NCI-H2029 treated with DMSO at 0.1 percent for 48 hours (cell line): ENCODE measurements around the gene CEP112.

Experiments used
- DNase-seq: peaks from one replicate; lab custom pipeline; 2025; lab: John Stamatoyannopoulos, UW

Gene CEP112

GRCh38 chr17:66211047-66211810 lies 19.3 kb upstream of the CEP112 start:
- DNase-seq, result no peak

- no peak for DNase-seq
Observed at GRCh38 chr17:66210208-66210574, 18.3 kb upstream of the CEP112 start.

GRCh38 chr17:66207936-66208335 lies 16.0 kb upstream of the CEP112 start:
- no peak for DNase-seq

GRCh38 chr17:66203274-66204015 lies 11.5 kb upstream of the CEP112 start:
- DNase-seq, result no peak

- peak; percentile 15 for DNase-seq
Observed at GRCh38 chr17:66200685-66201092, 8.8 kb upstream of the CEP112 start.

GRCh38 chr17:66198242-66198641 lies 6.3 kb upstream of the CEP112 start:
- DNase-seq, result no peak

GRCh38 chr17:66192378-66192687 lies 400 bp upstream of the CEP112 start:
- DNase-seq, result no peak

- no peak for DNase-seq
Observed at GRCh38 chr17:66190738-66191592, 968 bp downstream of the CEP112 start.

GRCh38 chr17:66187718-66188117 lies 4.2 kb downstream of the CEP112 start:
- no peak for DNase-seq

GRCh38 chr17:66185862-66186261 lies 6.1 kb downstream of the CEP112 start:
- DNase-seq, result no peak

- DNase-seq, result no peak
Observed at GRCh38 chr17:66184392-66184791, 7.5 kb downstream of the CEP112 start.

- no peak for DNase-seq
Observed at GRCh38 chr17:66183529-66183928, 8.4 kb downstream of the CEP112 start.

GRCh38 chr17:66178642-66179041 lies 13.3 kb downstream of the CEP112 start:
- no peak for DNase-seq

GRCh38 chr17:66177048-66177447 lies 14.9 kb downstream of the CEP112 start:
- DNase-seq, result peak; percentile 91

- no peak for DNase-seq
Observed at GRCh38 chr17:66175892-66176291, 16.0 kb downstream of the CEP112 start.

- DNase-seq, result peak; percentile 76
Observed at GRCh38 chr17:66172691-66173223, 19.2 kb downstream of the CEP112 start.

GRCh38 chr17:66172144-66172543 lies 19.8 kb downstream of the CEP112 start:
- DNase-seq, result no peak

GRCh38 chr17:66171692-66172091 lies 20.2 kb downstream of the CEP112 start:
- no peak for DNase-seq

GRCh38 chr17:66171172-66171571 lies 20.8 kb downstream of the CEP112 start:
- no peak for DNase-seq

- DNase-seq, result no peak
Observed at GRCh38 chr17:66169839-66170238, 22.1 kb downstream of the CEP112 start.

GRCh38 chr17:66167189-66167815 lies 24.6 kb downstream of the CEP112 start:
- no peak for DNase-seq

- peak; percentile 50 for DNase-seq
Observed at GRCh38 chr17:66165537-66166123, 26.3 kb downstream of the CEP112 start.
